Neuronal stem cell (in vitro differentiated cells): ENCODE results near the gene IGSF21.

Experiments used
- DNase-seq: peaks from one replicate; pipeline ENCODE4 v3.0.0-alpha.2; 2013; ENCODE audit warnings: low spot score
- H2AFZ ChIP-seq: one replicate; pipeline ENCODE4 v1.6.1; 2013; ENCODE audit warnings: mild to moderate bottlenecking, low read length, inconsistent platforms
- H2AK5ac ChIP-seq: 2 replicates; pipeline ENCODE4 v1.6.1; 2013; ENCODE audit warnings: low read depth, mild to moderate bottlenecking, inconsistent platforms, low read length, moderate library complexity, mixed read lengths
- H2BK120ac ChIP-seq: 2 replicates; pipeline ENCODE4 v1.6.1; 2013; ENCODE audit warnings: low read depth, mild to moderate bottlenecking, inconsistent platforms, low read length, moderate library complexity, mixed read lengths
- H2BK12ac ChIP-seq: one replicate; pipeline ENCODE4 v1.6.1; 2013; ENCODE audit warnings: low read length, inconsistent platforms
- H2BK15ac ChIP-seq: 2 replicates; pipeline ENCODE4 v1.6.1; 2013; ENCODE audit warnings: mild to moderate bottlenecking, low read length, inconsistent platforms, mixed read lengths
- H2BK5ac ChIP-seq: one replicate; pipeline ENCODE4 v1.6.1; 2013; ENCODE audit warnings: inconsistent platforms, mild to moderate bottlenecking, low read length, moderate library complexity
- H3K14ac ChIP-seq: one replicate; pipeline ENCODE4 v1.6.1; 2013; ENCODE audit warnings: low read length, inconsistent platforms
- H3K18ac ChIP-seq: 2 replicates; pipeline ENCODE4 v1.6.1; 2013; ENCODE audit warnings: low read length, inconsistent platforms
- H3K23ac ChIP-seq: 2 replicates; pipeline ENCODE4 v1.6.1; 2013; ENCODE audit warnings: low read depth, mild to moderate bottlenecking, mixed read lengths, low read length, inconsistent platforms; ENCODE audit not compliant: poor library complexity
- H3K27ac ChIP-seq: replicated peaks from 3 replicates; pipeline ENCODE4 v1.5.1; 2013; ENCODE audit warnings: low read length, inconsistent platforms
- H3K27me3 ChIP-seq, 3 experiments: 2 replicates each; pipeline ENCODE4 v1.6.1; 2013; ENCODE audit warnings: low read length in 3 of 3, mild to moderate bottlenecking in 2 of 3, inconsistent platforms in 1 of 3, low read depth in 1 of 3, mixed read lengths in 1 of 3, moderate library complexity in 1 of 3; ENCODE audit not compliant: control insufficient read depth in 3 of 3, insufficient read depth in 3 of 3
- H3K36me3 ChIP-seq, 2 donors: replicated peaks in 1 of 2; 2 replicates each; pipeline ENCODE4 v1.6.1; 2013; ENCODE audit warnings: low read length in 2 of 2; ENCODE audit not compliant: control insufficient read depth in 2 of 2, insufficient read depth in 2 of 2
- H3K4ac ChIP-seq: 2 replicates; pipeline ENCODE4 v1.6.1; 2013; ENCODE audit warnings: inconsistent platforms, mild to moderate bottlenecking, low read length, moderate library complexity
- H3K4me1 ChIP-seq, 2 donors: 1 replicate in 1 of 2; 2 replicates in 1 of 2; pipeline ENCODE4 v1.6.1; 2013; ENCODE audit warnings: low read length in 2 of 2, low read depth in 1 of 2; ENCODE audit not compliant: control insufficient read depth in 2 of 2, insufficient read depth in 1 of 2
- H3K4me2 ChIP-seq: one replicate; pipeline ENCODE4 v1.6.1; 2013; ENCODE audit warnings: mild to moderate bottlenecking, low read length, inconsistent platforms; ENCODE audit not compliant: insufficient read depth, poor library complexity, severe bottlenecking
- H3K4me3 ChIP-seq, 2 donors: 2 replicates each; pipeline ENCODE4 v1.5.1; 2013; ENCODE audit warnings: low read length in 2 of 2, mild to moderate bottlenecking in 2 of 2, inconsistent platforms in 1 of 2, moderate library complexity in 1 of 2
- H3K79me1 ChIP-seq: one replicate; pipeline ENCODE4 v1.6.1; 2013; ENCODE audit warnings: low read depth, mild to moderate bottlenecking, inconsistent platforms, low read length, moderate library complexity
- H3K9ac ChIP-seq: one replicate; pipeline ENCODE4 v1.6.1; 2013; ENCODE audit warnings: mild to moderate bottlenecking, low read depth, low read length, inconsistent platforms; ENCODE audit not compliant: poor library complexity
- H3K9me3 ChIP-seq, 2 donors: replicated peaks in 1 of 2; 2 replicates each; pipeline versions ENCODE3 to v1.6.1; 2013; ENCODE audit warnings: low read length in 2 of 2, mild to moderate bottlenecking in 2 of 2, inconsistent platforms in 1 of 2, low read depth in 1 of 2, mixed read lengths in 1 of 2, moderate library complexity in 1 of 2; ENCODE audit not compliant: control insufficient read depth in 2 of 2, insufficient read depth in 1 of 2
- H4K8ac ChIP-seq: one replicate; pipeline ENCODE4 v1.6.1; 2013; ENCODE audit warnings: low read depth, mild to moderate bottlenecking, inconsistent platforms, low read length, moderate library complexity
- H4K91ac ChIP-seq: one replicate; pipeline ENCODE4 v1.6.1; 2013; ENCODE audit warnings: low read length, low read depth, mild to moderate bottlenecking, inconsistent platforms; ENCODE audit not compliant: poor library complexity
- WGBS, 2 donors: extraction: QIAGEN DNeasy Blood & Tissue Kit; methylation state at CpG; one replicate each; pipeline ENCODE4 v1.1.7; 2013; ENCODE audit warnings: missing lambda C conversion rate in 2 of 2, mixed read lengths in 1 of 2; ENCODE audit not compliant: insufficient read length in 2 of 2, insufficient replicate concordance in 1 of 2; ENCODE audit errors: extremely low coverage in 2 of 2; 5-methylcytosine and 5-hydroxymethylcytosine counted together

The IGSF21 gene

DNA sequence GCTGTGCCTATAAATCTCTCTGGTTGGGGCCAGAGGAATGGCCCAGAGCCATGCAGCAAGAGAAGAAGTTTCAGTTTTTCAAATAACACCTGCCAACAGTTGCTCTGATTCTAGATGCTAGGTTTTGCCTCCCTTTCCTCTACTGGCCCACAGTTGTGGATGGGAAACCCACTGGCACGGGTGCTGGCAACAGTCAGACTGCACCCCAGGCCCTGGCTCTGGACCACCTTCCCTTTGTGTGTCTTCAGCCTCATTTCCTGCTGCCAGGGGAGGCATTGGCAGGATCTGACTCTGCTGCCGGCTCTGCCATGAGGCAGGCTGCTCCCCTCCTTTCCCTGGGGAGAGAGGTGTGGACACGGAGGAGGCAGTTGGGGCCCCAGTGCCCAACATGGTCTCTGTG lies 142.0 kb downstream of the IGSF21 start:
- Histone ChIP-seq H3K4me1 (no peaks in the 10 kb centered on the region), H3K23ac (no peak overlapping the region), H3K4me2 (no peak overlapping the region), H2BK5ac (no peak overlapping the region), H2AK5ac (no peak overlapping the region), H2AFZ (no peak overlapping the region), H2BK120ac (no peak overlapping the region), H2BK15ac (no peak overlapping the region), H3K9ac (no peak overlapping the region), H3K4me3 (no peak overlapping the region), H3K18ac (no peak overlapping the region), H3K27me3 (no peaks in the 10 kb centered on the region), H3K36me3 (no peaks in the 10 kb centered on the region), H3K79me1 (no peaks in the 10 kb centered on the region), H4K91ac (no peak overlapping the region), H2BK12ac (no peak overlapping the region), H4K8ac (no peak overlapping the region), H3K4ac (no peak overlapping the region), H3K9me3 (no peaks in the 10 kb centered on the region), H3K27ac (no peak overlapping the region), H3K14ac (peak overlapping the region; percentile 59)
- DNase-seq = no peak
- no CpG with 5 or more reads among the region's 3 CpGs for WGBS, 2 donors

DNA sequence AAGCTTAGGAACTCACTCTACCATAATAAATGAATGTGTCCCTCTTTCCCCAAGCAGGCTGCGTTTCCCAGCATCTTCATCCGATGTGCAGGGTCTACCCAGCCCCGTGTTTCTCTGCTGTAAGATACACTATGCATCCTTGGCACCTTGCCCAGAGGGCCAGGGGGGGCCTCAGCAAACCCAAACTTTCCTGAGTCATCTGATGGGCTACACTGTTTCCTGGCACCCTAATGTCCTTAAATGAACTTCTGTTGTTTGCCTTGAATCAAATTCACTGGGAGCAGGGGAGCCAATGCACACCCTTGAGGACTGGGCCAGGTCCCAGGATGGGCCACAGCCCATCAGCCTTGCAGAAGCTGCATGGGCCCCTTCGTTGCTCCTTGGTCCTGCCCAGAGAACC lies 145.5 kb downstream of the IGSF21 start:
- Histone ChIP-seq H2BK15ac (no peak overlapping the region), H3K9me3 (no peaks in the 10 kb centered on the region), H2AFZ (no peak overlapping the region), H2BK5ac (no peak overlapping the region), H3K4me1 (peaks cover 0 to 6% of the 10 kb centered on the region in 2 donors), H2AK5ac (no peak overlapping the region), H3K14ac (no peak overlapping the region), H3K23ac (no peak overlapping the region), H3K9ac (no peak overlapping the region), H3K4ac (no peak overlapping the region), H3K27me3 (no peaks in the 10 kb centered on the region), H4K8ac (no peak overlapping the region), H3K27ac (no peak overlapping the region), H3K4me2 (no peak overlapping the region), H3K36me3 (no peaks in the 10 kb centered on the region), H2BK120ac (no peak overlapping the region), H3K18ac (no peak overlapping the region), H3K4me3 (no peak overlapping the region), H4K91ac (no peak overlapping the region), H2BK12ac (no peak overlapping the region), H3K79me1 (no peaks in the 10 kb centered on the region)
- no peak for DNase-seq
- no CpG with 5 or more reads among the region's 4 CpGs for WGBS, 2 donors

DNA sequence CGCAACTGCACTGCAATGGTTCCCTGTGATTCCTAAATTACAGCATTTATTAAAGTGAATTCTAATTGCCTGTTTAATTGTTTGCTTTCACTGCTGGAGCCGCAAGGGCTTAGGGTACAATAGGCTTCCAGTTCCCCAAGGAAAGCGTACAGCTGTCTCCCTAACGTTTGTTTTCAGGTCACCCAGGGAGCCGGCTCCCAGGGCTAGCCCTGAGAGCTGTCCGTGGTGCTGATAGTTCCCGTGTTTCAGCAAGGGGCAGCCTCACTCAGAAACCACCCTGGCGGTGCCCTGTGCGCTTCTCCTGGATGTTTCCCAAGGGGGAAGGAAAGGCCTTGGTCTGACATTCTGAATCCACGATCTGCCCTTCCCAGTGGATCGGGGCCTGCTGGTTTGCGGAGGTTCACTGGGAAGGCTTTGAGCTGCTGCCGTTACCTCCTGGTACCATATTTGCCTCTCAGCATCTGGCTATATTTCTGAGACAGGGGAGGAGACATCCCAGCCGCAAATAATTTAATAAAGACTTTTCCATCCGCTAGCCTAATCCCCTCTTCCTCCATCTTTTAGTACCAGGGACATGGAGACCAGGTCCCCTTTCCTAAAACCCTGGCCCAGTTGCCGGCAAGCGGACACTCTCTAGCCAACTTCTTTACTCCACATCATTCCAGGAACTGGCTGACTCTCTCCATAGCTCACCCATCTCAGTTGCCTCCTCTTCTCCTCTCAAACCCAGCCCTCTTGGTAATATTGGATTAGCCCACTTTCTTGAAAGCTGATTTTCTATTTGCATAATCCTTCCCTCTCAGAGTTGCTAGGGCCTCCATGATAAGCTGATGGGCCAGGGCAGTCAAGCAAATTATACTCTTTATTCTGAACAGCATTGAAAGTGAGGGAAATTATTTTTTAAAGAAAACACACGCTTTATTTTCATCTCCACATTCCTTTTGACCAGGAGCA lies 149.0 kb downstream of the IGSF21 start:
- Histone ChIP-seq H3K9me3 (no peaks in the 10 kb centered on the region), H2BK5ac (no peak overlapping the region), H2BK12ac (no peak overlapping the region), H2BK120ac (no peak overlapping the region), H3K14ac (no peak overlapping the region), H3K4me2 (no peak overlapping the region), H4K91ac (no peak overlapping the region), H4K8ac (no peak overlapping the region), H3K27ac (no peak overlapping the region), H3K9ac (no peak overlapping the region), H3K27me3 (no peaks in the 10 kb centered on the region), H3K79me1 (no peaks in the 10 kb centered on the region), H3K36me3 (no peaks in the 10 kb centered on the region), H3K4me1 (peaks cover 0 to 6% of the 10 kb centered on the region in 2 donors), H3K4me3 (no peak overlapping the region), H3K23ac (no peak overlapping the region), H2AFZ (no peak overlapping the region), H3K4ac (no peak overlapping the region), H2AK5ac (no peak overlapping the region), H3K18ac (no peak overlapping the region), H2BK15ac (no peak overlapping the region)
- peak; percentile 87 for DNase-seq
- no CpG with 5 or more reads among the region's 18 CpGs for WGBS, 2 donors

DNA sequence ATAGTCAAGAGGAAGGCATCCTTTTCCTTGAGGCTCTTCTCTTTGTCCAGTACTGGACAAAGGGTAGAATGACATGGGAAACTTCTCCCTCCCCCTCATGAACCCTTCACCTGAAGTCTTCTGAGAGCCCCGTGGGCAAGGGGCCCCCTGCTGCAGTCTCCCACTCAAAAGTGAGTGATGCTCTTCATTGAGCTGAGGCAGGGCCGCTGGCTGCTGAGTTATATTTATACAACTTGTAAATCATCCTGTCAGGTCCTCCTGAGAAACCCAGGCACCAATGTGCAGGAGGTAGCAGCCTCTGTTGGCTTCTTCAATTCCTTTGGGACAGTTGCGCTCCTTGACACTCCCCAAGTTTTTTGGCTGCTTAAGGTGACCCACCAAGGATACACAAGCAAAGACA lies 150.2 kb downstream of the IGSF21 start:
- H3K14ac ChIP-seq = no peak overlapping the region
- no peak overlapping the region for H3K18ac ChIP-seq
- no peak overlapping the region for H2BK15ac ChIP-seq
- H3K27ac ChIP-seq = no peak overlapping the region
- H4K8ac ChIP-seq = no peak overlapping the region
- H3K4ac ChIP-seq = no peak overlapping the region
- H3K9me3 ChIP-seq = no peaks in the 10 kb centered on the region
- H2AFZ ChIP-seq = no peak overlapping the region
- H3K27me3 ChIP-seq = no peaks in the 10 kb centered on the region
- no peaks in the 10 kb centered on the region for H3K36me3 ChIP-seq
- no peak overlapping the region for H3K23ac ChIP-seq
- H3K4me1 ChIP-seq = peaks cover 0 to 11% of the 10 kb centered on the region in 2 donors
- H2BK5ac ChIP-seq = no peak overlapping the region
- no peak overlapping the region for H4K91ac ChIP-seq
- H2BK120ac ChIP-seq = no peak overlapping the region
- WGBS, 2 donors = no CpG with 5 or more reads among the region's 3 CpGs
- no peak overlapping the region for H2BK12ac ChIP-seq
- H3K9ac ChIP-seq = no peak overlapping the region
- H3K4me3 ChIP-seq = no peak overlapping the region
- H3K79me1 ChIP-seq = no peaks in the 10 kb centered on the region
- DNase-seq = no peak
- no peak overlapping the region for H2AK5ac ChIP-seq
- H3K4me2 ChIP-seq = no peak overlapping the region
